T47D (cell line): ENCODE results near the gene TENM3.
A peak's percentile ranks its signal among the peaks of the same experiment; 100 is the strongest.

Source experiments
- DNase-seq, 2 experiments: peaks; one replicate each; pipeline versions ENCODE4 v3.0.0 to v3.0.0-alpha.2; 2011 to 2012; ENCODE audit warnings: low read depth in 1 of 2, low spot score in 1 of 2
- JUND ChIP-seq: IDR thresholded peaks from 2 replicates; pipeline ENCODE4 v1.6.1; 2012; ENCODE audit warnings: low read depth
- in situ Hi-C: cut with HindIII; loops from 2 replicates; pipeline ENCODE4 v1.10.0; 2016; ENCODE audit warnings: low sequenced_read_pairs, low pct_unique_long_range_greater_than_20kb

The TENM3 gene

DNA sequence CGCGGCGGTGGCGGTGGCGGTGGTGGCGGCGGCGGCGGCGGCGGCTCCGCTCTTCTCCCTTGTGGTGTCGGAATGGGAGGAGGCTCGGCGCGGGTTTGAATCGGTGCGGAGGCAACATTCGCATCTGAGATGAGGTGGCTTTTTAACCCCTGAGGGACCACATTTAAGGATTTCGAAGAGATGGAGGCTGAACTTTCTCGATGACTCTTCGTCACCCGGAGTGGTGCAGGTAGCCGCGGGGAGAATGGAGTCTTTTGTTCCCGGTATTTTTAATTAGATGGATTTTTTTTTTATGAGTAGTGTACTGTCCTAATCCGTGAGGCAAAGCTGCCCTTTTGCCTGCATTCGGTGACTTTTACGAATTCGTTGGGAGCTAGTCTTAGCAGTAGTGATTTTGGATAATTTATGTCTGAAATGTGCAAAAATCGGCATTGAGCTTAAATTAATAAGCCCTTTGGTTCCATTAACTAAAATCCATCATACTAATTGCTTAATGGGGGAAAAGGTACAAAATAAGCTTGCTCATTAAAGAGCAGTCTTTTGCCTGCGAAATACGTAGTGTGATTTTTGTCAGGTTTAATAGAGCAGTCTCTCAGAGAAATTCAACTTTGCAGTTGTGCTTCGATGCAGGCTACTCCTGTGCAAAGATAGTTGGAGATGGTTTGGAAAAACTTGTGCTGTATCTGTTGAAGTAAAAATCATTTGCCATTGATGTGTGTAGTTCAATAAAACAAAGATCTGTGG lies 206.2 kb downstream of the TENM3 start:
- peak in 1 of 2 experiments; percentile 5 for DNase-seq
- in situ Hi-C loops, result no loop called here
- TF ChIP-seq JUND, result no peak

- no peak for TF ChIP-seq JUND
- in situ Hi-C loops, result no loop called here
- no peak for DNase-seq
Measured at GRCh38 chr4:182449930-182450439, 206.8 kb downstream of the TENM3 start.

GRCh38 chr4:182451441-182451840 lies 208.2 kb downstream of the TENM3 start:
- DNase-seq, result no peak
- in situ Hi-C loops, result no loop called here
- no peak for TF ChIP-seq JUND

DNA sequence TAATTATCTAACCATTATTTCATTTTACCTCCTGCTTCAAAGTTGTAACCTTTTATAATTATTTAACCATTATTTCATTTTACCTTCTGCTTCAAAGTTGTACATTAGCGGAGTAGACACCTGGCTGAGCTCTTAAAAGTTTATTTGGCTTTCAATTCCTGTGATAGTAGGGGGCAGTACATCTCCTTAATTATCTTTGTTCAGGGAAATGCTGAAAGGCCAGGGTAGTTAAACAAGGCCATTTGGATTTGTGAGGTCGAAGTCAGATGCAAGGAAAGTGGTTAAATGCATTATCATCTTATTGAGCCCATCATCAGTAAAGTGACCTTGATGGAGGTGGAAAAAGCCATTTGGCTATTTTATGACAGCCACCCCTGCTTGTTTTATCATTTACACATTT lies 210.6 kb downstream of the TENM3 start:
- TF ChIP-seq JUND, result no peak
- no peak for DNase-seq
- in situ Hi-C loops, result no loop called here

GRCh38 chr4:182454440-182455013 lies 211.3 kb downstream of the TENM3 start:
- in situ Hi-C loops, result no loop called here
- DNase-seq, result no peak
- no peak for TF ChIP-seq JUND

GRCh38 chr4:182465114-182465513 lies 221.9 kb downstream of the TENM3 start:
- no peak for TF ChIP-seq JUND
- in situ Hi-C loops, result no loop called here
- DNase-seq, result no peak

DNA sequence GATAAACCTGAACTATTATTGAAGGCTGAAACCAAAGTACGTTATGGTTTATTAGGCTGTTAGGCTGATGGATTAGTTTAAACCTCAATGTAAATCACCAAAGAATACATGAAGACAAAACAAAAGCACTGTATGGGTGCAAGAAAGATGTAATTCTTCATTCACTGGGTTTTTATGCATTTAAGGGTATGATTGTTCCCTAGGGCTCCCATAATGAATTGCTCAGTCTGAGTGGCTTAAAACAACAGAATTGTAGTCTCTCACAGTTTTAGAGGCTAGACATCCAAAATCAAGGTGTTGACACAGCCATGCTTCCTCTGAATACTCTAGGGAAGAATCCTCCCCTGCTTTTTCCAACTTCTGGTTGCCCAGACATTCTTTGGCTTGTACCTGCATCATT lies 222.8 kb downstream of the TENM3 start:
- no peak for TF ChIP-seq JUND
- in situ Hi-C loops, result no loop called here

GRCh38 chr4:182470215-182470614 lies 227.0 kb downstream of the TENM3 start:
- TF ChIP-seq JUND, result no peak
- no peak for DNase-seq
- in situ Hi-C loops, result no loop called here

More for the DNA sequence above, 222.8 kb downstream of the TENM3 start:
- DNase-seq, result no peak

- no peak for DNase-seq
- TF ChIP-seq JUND, result no peak
- in situ Hi-C loops, result no loop called here
Measured at GRCh38 chr4:182475539-182475938, 232.3 kb downstream of the TENM3 start.

GRCh38 chr4:182478475-182478874 lies 235.3 kb downstream of the TENM3 start:
- TF ChIP-seq JUND, result no peak
- DNase-seq, result peak in 1 of 2 experiments; percentile 39
- in situ Hi-C loops, result no loop called here

DNA sequence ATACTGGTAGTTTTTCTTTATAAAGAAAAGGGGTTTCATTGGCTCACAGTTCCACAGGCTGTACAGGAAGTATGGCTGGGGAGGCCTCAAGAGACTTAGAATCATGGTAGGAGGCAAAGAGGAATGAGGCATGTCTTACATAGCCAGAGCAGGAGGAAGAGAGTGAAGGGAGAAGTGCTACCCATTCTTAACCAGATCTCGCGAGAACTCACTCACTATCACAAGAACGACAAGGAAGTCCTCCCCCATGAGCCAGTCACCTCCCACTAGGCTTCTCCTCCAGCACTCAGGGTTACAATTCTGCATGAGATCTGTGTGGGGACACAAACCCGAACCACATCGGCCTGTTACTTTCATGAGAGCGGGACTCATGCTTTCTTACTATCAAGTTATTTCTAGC lies 240.5 kb downstream of the TENM3 start:
- in situ Hi-C loops, result no loop called here
- no peak for TF ChIP-seq JUND

GRCh38 chr4:182486881-182487280 lies 243.7 kb downstream of the TENM3 start:
- in situ Hi-C loops, result no loop called here
- DNase-seq, result no peak
- no peak for TF ChIP-seq JUND

More for the DNA sequence above, 240.5 kb downstream of the TENM3 start:
- no peak for DNase-seq

DNA sequence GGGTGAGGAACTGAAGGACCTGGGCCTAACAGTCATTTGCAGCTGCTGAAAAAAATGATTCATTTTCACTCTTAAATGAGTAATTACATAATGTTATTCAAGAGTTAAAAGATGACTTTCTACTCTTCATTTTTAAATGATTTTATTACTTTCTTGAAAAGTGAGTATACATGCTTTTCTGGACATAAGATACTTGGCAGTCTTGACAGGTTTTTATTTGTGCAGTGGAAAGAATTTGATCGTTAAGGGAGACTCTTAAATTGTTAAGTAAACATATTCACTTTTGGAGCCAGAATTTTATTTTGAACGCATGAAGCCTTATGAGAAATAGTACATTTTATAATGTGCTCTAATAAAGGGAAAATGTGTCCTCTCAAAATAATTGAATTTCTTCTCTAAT lies 245.7 kb downstream of the TENM3 start:
- in situ Hi-C loops, result no loop called here
- DNase-seq, result no peak
- TF ChIP-seq JUND, result no peak
